HepG2 (cell line): ENCODE results near the gene ABT1. TPM values are rescaled to one million over a fixed set of nuclear protein-coding genes. Genes with fewer than 3 reads are reported as not detected.

Source experiments
- AKNA ChIP-seq: sonication (generic); formaldehyde crosslinking; IDR thresholded peaks from 2 replicates; pipeline ENCODE4 v1.4.0; 2020; ENCODE audit warnings: missing genetic modification reagents, borderline replicate concordance
- ARNT2 ChIP-seq: sonication (generic); formaldehyde crosslinking; IDR thresholded peaks from 2 replicates; pipeline ENCODE4 v1.8.0; 2022; ENCODE audit warnings: mild to moderate bottlenecking, low read depth, missing genetic modification reagents, moderate library complexity
- CBX1 ChIP-seq: IDR thresholded peaks from one replicate; pipeline ENCODE4 v1.6.1; 2016; ENCODE audit warnings: antibody characterized with exemption, low read depth
- DRAP1 ChIP-seq: IDR thresholded peaks from 2 replicates; pipeline ENCODE4 v1.6.1; 2016; ENCODE audit warnings: missing genetic modification reagents, missing compliant biosample characterization
- HOXA3 ChIP-seq: sonication (generic); formaldehyde crosslinking; IDR thresholded peaks from 2 replicates; pipeline ENCODE4 v1.5.0; 2020; ENCODE audit warnings: missing genetic modification reagents
- MZF1 ChIP-seq: sonication (generic); formaldehyde crosslinking; IDR thresholded peaks from 2 replicates; pipeline ENCODE4 v1.8.1; 2023; ENCODE audit warnings: mild to moderate bottlenecking, missing genetic modification reagents, borderline replicate concordance
- NCOA1 ChIP-seq: sonication (generic); formaldehyde crosslinking; IDR thresholded peaks from 2 replicates; pipeline ENCODE4 v1.9.0; 2021; ENCODE audit warnings: missing genetic modification reagents
- NR2F2 ChIP-seq: IDR thresholded peaks from 2 replicates; pipeline ENCODE4 v1.6.1; 2012; ENCODE audit warnings: low read depth, inconsistent platforms, borderline replicate concordance
- NRL ChIP-seq: sonication (generic); formaldehyde crosslinking; IDR thresholded peaks from 2 replicates; pipeline ENCODE4 v1.5.0; 2020; ENCODE audit warnings: missing genetic modification reagents, mild to moderate bottlenecking, moderate library complexity, borderline replicate concordance
- POGZ ChIP-seq: sonication (generic); formaldehyde crosslinking; IDR thresholded peaks from 2 replicates; pipeline ENCODE4 v1.4.0; 2020; ENCODE audit warnings: mild to moderate bottlenecking, missing genetic modification reagents
- PRPF4 ChIP-seq: fragments of 200-400 bp; formaldehyde crosslinking; IDR thresholded peaks from 2 replicates; pipeline ENCODE4 v1.6.1; 2016; ENCODE audit warnings: low read length, low read depth; ENCODE audit not compliant: poor library complexity, severe bottlenecking
- RAD21 ChIP-seq: fragments of 450-650 bp; formaldehyde crosslinking; IDR thresholded peaks from 2 replicates; pipeline ENCODE4 v1.5.0; 2020; ENCODE audit warnings: mild to moderate bottlenecking
- TGIF2 ChIP-seq: IDR thresholded peaks from 2 replicates; pipeline ENCODE4 v1.6.1; 2016; ENCODE audit warnings: control low read depth, missing compliant biosample characterization
- ZNF512 ChIP-seq: sonication (generic); formaldehyde crosslinking; IDR thresholded peaks from 2 replicates; pipeline ENCODE4 v1.4.0; 2020; ENCODE audit warnings: mild to moderate bottlenecking, missing genetic modification reagents
- ZNF713 ChIP-seq: sonication (generic); formaldehyde crosslinking; IDR thresholded peaks from 2 replicates; pipeline ENCODE4 v1.4.0; 2020; ENCODE audit warnings: mild to moderate bottlenecking, missing genetic modification reagents
- ZXDC ChIP-seq: sonication (generic); formaldehyde crosslinking; IDR thresholded peaks from 2 replicates; pipeline ENCODE4 v1.5.0; 2020; ENCODE audit warnings: mild to moderate bottlenecking, missing genetic modification reagents
- polyA plus RNA-seq, 8 experiments: library from polyadenylated mRNA; depleted of rRNA in 3 of 8; stranded (reverse) in 7 of 8; unstranded in 1 of 8; fragments of >200 nt; fragmentation: Illumina TruSeq in 4 of 8; extraction: Trizol in 4 of 8; gene quantifications; 2 replicates each; pipeline versions ENCODE4 v1.2.1 to v1.2.3, GENCODE V29; 2011 to 2016; ENCODE audit warnings: low read depth in 4 of 8, missing spikeins in 1 of 8, mixed read lengths in 1 of 8; ENCODE audit not compliant: insufficient read depth in 1 of 8
- total RNA-seq, 5 experiments: library from RNA; depleted of rRNA; stranded (reverse); fragments of >200 nt; fragmentation: Illumina TruSeq; extraction: Trizol; gene quantifications; 2 replicates each; pipeline ENCODE4 v1.2.3, GENCODE V29; 2016; ENCODE audit warnings: low read depth in 1 of 5
- TF ChIP-seq, protein P1 (sequence below): sonication (generic); formaldehyde crosslinking; conservative IDR thresholded peaks from 2 replicates; pipeline ENCODE4 v1.4.0; 2020; ENCODE audit warnings: missing genetic modification reagents

The ABT1 gene
- total and polyA plus RNA-seq, 2 of the 13 experiments (the other 11 are each of a cell fraction or from before 2014, with no cell fraction given) = 38.4 TPM

DNA sequence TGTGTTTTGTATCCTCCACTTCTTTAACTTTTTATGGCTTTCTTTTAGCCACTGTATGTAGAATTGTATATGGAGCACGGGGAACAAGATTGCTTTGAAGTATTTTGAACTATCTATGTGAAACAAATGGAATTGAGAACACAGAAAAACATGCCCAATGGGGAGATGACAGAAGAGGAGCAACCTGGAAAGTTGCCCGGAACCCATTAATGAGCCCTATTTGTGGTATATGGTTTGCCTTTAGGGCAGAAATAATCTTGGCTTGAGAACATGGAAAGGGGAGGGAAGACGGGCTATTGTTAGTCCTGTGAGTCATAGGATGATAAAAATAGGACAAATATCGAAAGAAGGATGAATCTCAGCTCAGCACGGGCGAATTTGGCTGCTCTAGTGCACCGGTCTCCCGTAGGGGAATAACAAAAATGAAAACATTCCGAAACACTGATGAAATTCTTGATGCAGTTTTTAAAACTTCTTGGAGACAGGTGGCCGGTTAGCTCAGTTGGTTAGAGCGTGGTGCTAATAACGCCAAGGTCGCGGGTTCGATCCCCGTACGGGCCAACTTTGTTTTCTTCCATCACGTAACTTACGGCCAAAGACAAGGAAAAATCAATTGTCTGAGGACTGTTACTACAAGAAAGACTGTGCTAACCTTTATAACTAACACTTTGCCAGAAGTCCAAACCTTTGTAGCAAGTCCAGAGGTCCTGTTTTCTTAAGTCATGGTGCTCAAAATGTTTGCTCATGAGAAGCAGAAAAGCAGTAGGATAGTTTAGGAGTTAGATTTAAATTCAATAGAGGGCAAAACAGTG, 42.9 kb upstream of the ABT1 start (continued):
- TF ChIP-seq AKNA (no peak), ZNF713 (CRISPR knock-in tag) (no peak), POGZ (no peak), DRAP1 (CRISPR knock-in tag) (no peak), NRL (CRISPR knock-in tag) (no peak), ARNT2 (no peak), NCOA1 (CRISPR knock-in tag) (no peak), MZF1 (CRISPR knock-in tag) (no peak), TGIF2 (CRISPR knock-in tag) (no peak), HOXA3 (CRISPR knock-in tag) (peak; percentile 65), NR2F2 (0 out of 2 replicates have a peak, but pooled peaks have one; percentile 21), RAD21 (CRISPR knock-in tag) (0 out of 2 replicates have a peak, but pooled peaks have one; percentile 5), ZNF512 (CRISPR knock-in tag) (no peak), CBX1 (peak; percentile 61), ZXDC (CRISPR knock-in tag) (no peak), PRPF4 (peak; percentile 81)
- TF ChIP-seq, protein P1, sequence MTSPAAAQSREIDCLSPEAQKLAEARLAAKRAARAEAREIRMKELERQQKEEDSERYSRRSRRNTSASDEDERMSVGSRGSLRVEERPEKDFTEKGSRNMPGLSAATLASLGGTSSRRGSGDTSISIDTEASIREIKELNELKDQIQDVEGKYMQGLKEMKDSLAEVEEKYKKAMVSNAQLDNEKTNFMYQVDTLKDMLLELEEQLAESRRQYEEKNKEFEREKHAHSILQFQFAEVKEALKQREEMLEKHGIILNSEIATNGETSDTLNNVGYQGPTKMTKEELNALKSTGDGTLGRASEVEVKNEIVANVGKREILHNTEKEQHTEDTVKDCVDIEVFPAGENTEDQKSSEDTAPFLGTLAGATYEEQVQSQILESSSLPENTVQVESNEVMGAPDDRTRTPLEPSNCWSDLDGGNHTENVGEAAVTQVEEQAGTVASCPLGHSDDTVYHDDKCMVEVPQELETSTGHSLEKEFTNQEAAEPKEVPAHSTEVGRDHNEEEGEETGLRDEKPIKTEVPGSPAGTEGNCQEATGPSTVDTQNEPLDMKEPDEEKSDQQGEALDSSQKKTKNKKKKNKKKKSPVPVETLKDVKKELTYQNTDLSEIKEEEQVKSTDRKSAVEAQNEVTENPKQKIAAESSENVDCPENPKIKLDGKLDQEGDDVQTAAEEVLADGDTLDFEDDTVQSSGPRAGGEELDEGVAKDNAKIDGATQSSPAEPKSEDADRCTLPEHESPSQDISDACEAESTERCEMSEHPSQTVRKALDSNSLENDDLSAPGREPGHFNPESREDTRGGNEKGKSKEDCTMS (CRISPR knock-in tag) = no peak
